Astrocyte (in vitro differentiated cells and primary cell): ENCODE measurements around the gene TICRR.

ENCODE experiments used
- EZH2 ChIP-seq: IDR thresholded peaks from 2 replicates; pipeline ENCODE4 v1.6.1; 2012; ENCODE audit warnings: mild to moderate bottlenecking, low read length, inconsistent platforms; ENCODE audit not compliant: insufficient read depth
- TF ChIP-seq, protein P1 (sequence below): IDR thresholded peaks from 2 replicates; pipeline ENCODE4 v1.5.1; 2011; ENCODE audit warnings: low read depth, mild to moderate bottlenecking, inconsistent platforms, low read length, moderate library complexity; ENCODE audit not compliant: insufficient read depth

- TF ChIP-seq, protein P1, sequence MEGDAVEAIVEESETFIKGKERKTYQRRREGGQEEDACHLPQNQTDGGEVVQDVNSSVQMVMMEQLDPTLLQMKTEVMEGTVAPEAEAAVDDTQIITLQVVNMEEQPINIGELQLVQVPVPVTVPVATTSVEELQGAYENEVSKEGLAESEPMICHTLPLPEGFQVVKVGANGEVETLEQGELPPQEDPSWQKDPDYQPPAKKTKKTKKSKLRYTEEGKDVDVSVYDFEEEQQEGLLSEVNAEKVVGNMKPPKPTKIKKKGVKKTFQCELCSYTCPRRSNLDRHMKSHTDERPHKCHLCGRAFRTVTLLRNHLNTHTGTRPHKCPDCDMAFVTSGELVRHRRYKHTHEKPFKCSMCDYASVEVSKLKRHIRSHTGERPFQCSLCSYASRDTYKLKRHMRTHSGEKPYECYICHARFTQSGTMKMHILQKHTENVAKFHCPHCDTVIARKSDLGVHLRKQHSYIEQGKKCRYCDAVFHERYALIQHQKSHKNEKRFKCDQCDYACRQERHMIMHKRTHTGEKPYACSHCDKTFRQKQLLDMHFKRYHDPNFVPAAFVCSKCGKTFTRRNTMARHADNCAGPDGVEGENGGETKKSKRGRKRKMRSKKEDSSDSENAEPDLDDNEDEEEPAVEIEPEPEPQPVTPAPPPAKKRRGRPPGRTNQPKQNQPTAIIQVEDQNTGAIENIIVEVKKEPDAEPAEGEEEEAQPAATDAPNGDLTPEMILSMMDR, result no peak
- TF ChIP-seq EZH2, result no peak
These were observed 44.3 kb upstream of the TICRR start for GRCh38 chr15:89530976-89531375.
